Parathyroid adenoma (tissue), 2 donors: ENCODE data around the gene PSME4.

Experiments used
- H2AFZ ChIP-seq: fragments of 300-600 bp; sonication (generic); one replicate; pipeline ENCODE4 v1.7.0; 2017; ENCODE audit warnings: antibody characterized with exemption, mild to moderate bottlenecking
- H3K27ac ChIP-seq: fragments of 300-600 bp; sonication (generic); one replicate; pipeline ENCODE4 v1.7.0; 2017
- H3K27me3 ChIP-seq: fragments of 300-600 bp; sonication (generic); one replicate; pipeline ENCODE4 v1.7.0; 2017; ENCODE audit warnings: low read length; ENCODE audit not compliant: control insufficient read depth, insufficient read depth
- H3K36me3 ChIP-seq: fragments of 300-600 bp; sonication (generic); one replicate; pipeline ENCODE4 v1.7.0; 2017; ENCODE audit warnings: low read length; ENCODE audit not compliant: control insufficient read depth, insufficient read depth
- H3K4me1 ChIP-seq: fragments of 300-600 bp; sonication (generic); one replicate; pipeline ENCODE4 v1.7.0; 2017; ENCODE audit warnings: control low read depth
- H3K4me2 ChIP-seq: fragments of 300-600 bp; sonication (generic); one replicate; pipeline ENCODE4 v1.7.0; 2017; ENCODE audit warnings: low read length
- H3K4me3 ChIP-seq: fragments of 300-600 bp; sonication (generic); one replicate; pipeline ENCODE4 v1.7.0; 2017; ENCODE audit warnings: low read depth, low read length
- H3K79me2 ChIP-seq: fragments of 300-600 bp; sonication (generic); one replicate; pipeline ENCODE4 v1.7.0; 2017; ENCODE audit warnings: control low read depth
- H3K9ac ChIP-seq: fragments of 300-600 bp; sonication (generic); one replicate; pipeline ENCODE4 v1.7.0; 2017; ENCODE audit warnings: mild to moderate bottlenecking
- H3K9me3 ChIP-seq: fragments of 300-600 bp; sonication (generic); one replicate; pipeline ENCODE4 v1.7.0; 2017; ENCODE audit warnings: low read length; ENCODE audit not compliant: control insufficient read depth
- TF ChIP-seq, protein P1 (sequence below): fragments of 300-600 bp; sonication (generic); IDR thresholded peaks from one replicate; pipeline ENCODE4 v1.7.0; 2017; ENCODE audit warnings: antibody characterized with exemption, mild to moderate bottlenecking
- donor health status: primary hyperparathyroidism.

The PSME4 gene

DNA sequence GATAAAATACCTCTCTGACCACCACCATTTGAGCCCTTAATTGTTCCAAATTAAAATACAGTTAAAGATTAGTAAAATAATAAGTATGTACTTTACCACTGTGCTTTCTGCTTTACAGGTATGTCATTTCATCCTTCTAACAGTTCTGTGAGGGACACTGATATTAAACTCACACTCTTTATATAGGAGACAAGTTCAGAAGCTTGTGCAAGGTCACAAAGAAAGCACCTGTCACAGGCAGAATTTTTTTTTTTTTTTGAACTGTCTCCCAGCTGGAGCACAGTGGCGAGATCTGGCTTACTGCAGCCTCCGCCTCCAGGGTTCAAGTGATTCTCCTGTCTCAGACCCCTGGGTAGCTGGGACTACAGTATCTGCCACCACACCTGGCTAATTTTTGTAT, 89.4 kb downstream of the PSME4 start:
- Histone ChIP-seq H3K9ac (no peak overlapping the region), H3K9me3 (no peaks in the 10 kb centered on the region), H3K4me2 (no peak overlapping the region), H3K27me3 (no peaks in the 10 kb centered on the region), H2AFZ (no peak overlapping the region), H3K79me2 (no peaks in the 10 kb centered on the region), H3K27ac (no peak overlapping the region), H3K36me3 (no peaks in the 10 kb centered on the region), H3K4me3 (no peak overlapping the region), H3K4me1 (no peaks in the 10 kb centered on the region)
- TF ChIP-seq, protein P1, sequence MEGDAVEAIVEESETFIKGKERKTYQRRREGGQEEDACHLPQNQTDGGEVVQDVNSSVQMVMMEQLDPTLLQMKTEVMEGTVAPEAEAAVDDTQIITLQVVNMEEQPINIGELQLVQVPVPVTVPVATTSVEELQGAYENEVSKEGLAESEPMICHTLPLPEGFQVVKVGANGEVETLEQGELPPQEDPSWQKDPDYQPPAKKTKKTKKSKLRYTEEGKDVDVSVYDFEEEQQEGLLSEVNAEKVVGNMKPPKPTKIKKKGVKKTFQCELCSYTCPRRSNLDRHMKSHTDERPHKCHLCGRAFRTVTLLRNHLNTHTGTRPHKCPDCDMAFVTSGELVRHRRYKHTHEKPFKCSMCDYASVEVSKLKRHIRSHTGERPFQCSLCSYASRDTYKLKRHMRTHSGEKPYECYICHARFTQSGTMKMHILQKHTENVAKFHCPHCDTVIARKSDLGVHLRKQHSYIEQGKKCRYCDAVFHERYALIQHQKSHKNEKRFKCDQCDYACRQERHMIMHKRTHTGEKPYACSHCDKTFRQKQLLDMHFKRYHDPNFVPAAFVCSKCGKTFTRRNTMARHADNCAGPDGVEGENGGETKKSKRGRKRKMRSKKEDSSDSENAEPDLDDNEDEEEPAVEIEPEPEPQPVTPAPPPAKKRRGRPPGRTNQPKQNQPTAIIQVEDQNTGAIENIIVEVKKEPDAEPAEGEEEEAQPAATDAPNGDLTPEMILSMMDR: no peak

DNA sequence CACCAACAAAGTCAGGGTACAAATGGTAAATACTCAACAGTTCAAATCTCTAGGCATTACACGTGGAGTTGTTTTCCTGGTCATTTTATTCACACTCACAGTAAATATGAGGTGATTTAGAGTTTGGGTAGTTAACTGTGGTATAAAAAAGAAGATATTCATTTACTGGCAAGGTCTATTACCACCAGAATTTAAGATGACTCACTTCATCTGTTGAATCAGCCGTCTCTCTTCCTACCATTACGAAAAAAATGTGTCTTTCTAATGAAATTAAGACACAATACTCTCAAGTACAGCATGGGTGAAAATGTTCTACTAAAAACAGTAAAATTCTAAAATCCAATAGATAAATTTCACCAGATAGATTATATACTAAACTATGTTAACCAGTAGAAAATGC, 90.0 kb downstream of the PSME4 start:
- Histone ChIP-seq H3K9ac (no peak overlapping the region), H3K27me3 (no peaks in the 10 kb centered on the region), H3K79me2 (no peaks in the 10 kb centered on the region), H2AFZ (no peak overlapping the region), H3K4me1 (no peaks in the 10 kb centered on the region), H3K4me2 (no peak overlapping the region), H3K4me3 (no peak overlapping the region), H3K27ac (no peak overlapping the region), H3K36me3 (no peaks in the 10 kb centered on the region), H3K9me3 (no peaks in the 10 kb centered on the region)
- TF ChIP-seq, protein P1: no peak

DNA sequence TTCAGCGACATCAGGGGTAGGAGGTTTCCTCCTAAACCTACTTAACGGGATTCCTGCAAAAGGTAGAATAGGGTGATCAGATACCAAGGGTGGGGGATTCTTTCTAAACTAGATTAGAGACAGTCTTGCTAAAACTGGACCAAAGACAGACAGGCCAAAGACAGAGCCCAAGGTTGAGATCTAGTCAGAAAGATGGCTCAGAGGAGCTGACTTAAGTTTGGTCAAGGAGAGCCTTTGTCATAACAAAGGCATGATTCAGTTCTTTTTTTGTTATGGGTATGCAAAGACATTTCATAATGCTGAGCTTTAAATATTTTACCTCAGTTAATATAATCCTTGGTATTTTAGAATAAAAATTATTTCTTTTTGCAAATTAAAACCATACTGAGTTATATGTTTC, 93.2 kb downstream of the PSME4 start:
- Histone ChIP-seq H3K36me3 (no peaks in the 10 kb centered on the region), H2AFZ (no peak overlapping the region), H3K79me2 (no peaks in the 10 kb centered on the region)

DNA sequence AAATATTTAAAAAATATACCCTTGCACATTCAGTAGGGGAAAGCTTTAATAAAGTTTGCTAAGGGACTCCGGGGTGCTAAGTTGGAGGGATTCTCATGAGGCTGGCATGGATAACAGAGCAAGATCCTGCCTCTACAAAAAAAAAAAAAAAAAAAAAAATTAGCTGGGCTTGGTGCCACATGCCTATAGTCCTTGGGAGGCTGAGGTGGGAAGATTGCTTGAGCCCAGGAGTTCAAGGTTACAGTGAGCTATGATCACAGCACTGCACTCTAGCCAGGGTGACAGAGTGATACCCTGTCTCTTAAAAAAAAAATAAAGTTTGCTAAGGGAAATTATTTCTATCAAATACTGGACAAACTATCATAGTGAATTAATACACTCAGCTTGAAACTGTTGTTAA, 93.7 kb downstream of the PSME4 start:
- no peak overlapping the region for H3K9ac ChIP-seq
- H3K36me3 ChIP-seq: no peaks in the 10 kb centered on the region
- H3K9me3 ChIP-seq: no peaks in the 10 kb centered on the region
- no peaks in the 10 kb centered on the region for H3K79me2 ChIP-seq
- no peaks in the 10 kb centered on the region for H3K4me1 ChIP-seq
- no peak overlapping the region for H3K4me3 ChIP-seq
- H3K27me3 ChIP-seq: no peaks in the 10 kb centered on the region
- no peak overlapping the region for H2AFZ ChIP-seq
- no peak overlapping the region for H3K27ac ChIP-seq
- TF ChIP-seq, protein P1: no peak
- H3K4me2 ChIP-seq: no peak overlapping the region

More for the DNA sequence above, 93.2 kb downstream of the PSME4 start:
- Histone ChIP-seq H3K9ac (no peak overlapping the region), H3K4me2 (no peak overlapping the region), H3K27me3 (no peaks in the 10 kb centered on the region), H3K4me3 (no peak overlapping the region), H3K4me1 (no peaks in the 10 kb centered on the region), H3K27ac (no peak overlapping the region), H3K9me3 (no peaks in the 10 kb centered on the region)
- TF ChIP-seq, protein P1: no peak

DNA sequence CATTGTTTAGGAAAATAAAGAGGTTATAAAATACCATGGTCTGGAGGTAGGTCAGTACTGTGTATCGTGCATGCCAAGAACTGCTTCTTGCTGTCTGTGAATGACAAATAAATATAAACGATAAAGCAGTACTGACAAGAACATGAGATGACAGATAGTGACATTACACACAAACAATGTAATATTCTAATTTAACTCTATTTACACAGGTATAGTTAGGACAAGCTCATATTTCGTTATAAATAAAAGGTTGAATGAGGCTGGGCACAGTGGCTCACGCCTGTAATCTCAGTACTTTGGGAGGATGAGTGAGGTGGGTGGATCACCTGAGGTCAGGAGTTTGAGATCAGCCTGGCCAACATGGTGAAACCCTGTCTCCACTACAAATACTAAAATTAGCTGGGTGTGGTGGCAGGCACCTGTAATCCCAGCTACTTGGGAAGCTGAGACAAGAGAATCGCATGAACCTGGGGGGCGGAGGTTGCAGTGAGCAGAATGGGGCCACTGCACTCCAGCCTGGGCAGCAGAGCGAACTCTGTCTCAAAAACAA, 96.3 kb downstream of the PSME4 start:
- TF ChIP-seq, protein P1: no peak
- H3K79me2 ChIP-seq: no peaks in the 10 kb centered on the region
- no peak overlapping the region for H3K4me2 ChIP-seq
- H3K27ac ChIP-seq: no peak overlapping the region
- H3K27me3 ChIP-seq: no peaks in the 10 kb centered on the region
- no peaks in the 10 kb centered on the region for H3K36me3 ChIP-seq
- H2AFZ ChIP-seq: no peak overlapping the region
- no peaks in the 10 kb centered on the region for H3K4me1 ChIP-seq
- H3K4me3 ChIP-seq: no peak overlapping the region
- no peak overlapping the region for H3K9ac ChIP-seq
- no peaks in the 10 kb centered on the region for H3K9me3 ChIP-seq
